DND-41 (cell line): Measurements from ENCODE around the gene FBXO22.

Source experiments
- EZH2 ChIP-seq: IDR thresholded peaks from 3 replicates; pipeline ENCODE4 v1.6.1; 2012; ENCODE audit warnings: borderline replicate concordance, low read depth, mild to moderate bottlenecking, moderate library complexity, low read length, inconsistent platforms; ENCODE audit not compliant: severe bottlenecking
- TF ChIP-seq, protein P1 (sequence below): IDR thresholded peaks from 2 replicates; pipeline ENCODE4 v1.5.1; 2012; ENCODE audit warnings: borderline replicate concordance, low read length, moderate library complexity, mild to moderate bottlenecking; ENCODE audit not compliant: poor library complexity, severe bottlenecking; ENCODE audit errors: extremely low read depth

DNA sequence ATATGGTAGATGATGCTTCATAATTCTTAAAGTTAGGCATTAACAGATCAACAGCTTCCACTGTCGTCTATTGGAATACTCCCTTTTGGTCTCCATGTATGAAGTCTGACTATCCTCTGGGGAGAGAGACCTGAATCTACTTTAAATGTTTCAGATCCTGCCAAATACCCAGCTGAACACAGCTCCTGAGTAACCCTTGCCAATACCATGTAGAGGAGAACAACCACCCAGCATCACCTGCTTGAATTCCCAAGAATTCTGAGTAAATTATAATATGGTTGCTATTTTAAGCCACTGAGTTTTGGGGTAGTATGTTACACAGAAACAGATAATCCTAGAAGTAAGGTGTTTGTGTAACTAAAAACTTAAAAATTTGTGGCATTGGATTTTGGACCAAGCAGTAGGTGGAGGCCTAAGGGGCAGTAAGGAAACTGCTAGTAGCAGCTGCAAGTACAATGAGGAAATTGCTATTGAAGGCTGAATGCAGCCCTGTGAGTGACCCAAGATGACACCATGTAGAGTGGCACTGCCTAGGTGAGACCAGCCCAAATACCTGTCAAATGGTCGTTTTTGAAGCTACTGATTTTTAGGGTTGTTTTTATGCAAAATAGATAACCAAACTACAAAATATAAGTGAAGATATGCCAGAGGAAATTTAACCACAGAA is 77.6 kb downstream of the FBXO22 start:
- TF ChIP-seq, protein P1, sequence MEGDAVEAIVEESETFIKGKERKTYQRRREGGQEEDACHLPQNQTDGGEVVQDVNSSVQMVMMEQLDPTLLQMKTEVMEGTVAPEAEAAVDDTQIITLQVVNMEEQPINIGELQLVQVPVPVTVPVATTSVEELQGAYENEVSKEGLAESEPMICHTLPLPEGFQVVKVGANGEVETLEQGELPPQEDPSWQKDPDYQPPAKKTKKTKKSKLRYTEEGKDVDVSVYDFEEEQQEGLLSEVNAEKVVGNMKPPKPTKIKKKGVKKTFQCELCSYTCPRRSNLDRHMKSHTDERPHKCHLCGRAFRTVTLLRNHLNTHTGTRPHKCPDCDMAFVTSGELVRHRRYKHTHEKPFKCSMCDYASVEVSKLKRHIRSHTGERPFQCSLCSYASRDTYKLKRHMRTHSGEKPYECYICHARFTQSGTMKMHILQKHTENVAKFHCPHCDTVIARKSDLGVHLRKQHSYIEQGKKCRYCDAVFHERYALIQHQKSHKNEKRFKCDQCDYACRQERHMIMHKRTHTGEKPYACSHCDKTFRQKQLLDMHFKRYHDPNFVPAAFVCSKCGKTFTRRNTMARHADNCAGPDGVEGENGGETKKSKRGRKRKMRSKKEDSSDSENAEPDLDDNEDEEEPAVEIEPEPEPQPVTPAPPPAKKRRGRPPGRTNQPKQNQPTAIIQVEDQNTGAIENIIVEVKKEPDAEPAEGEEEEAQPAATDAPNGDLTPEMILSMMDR, result no peak
- no peak for TF ChIP-seq EZH2
